GM18861 (cell line): ENCODE measurements around the gene PHC3.

Source experiments
- ATAC-seq: cut with Tn5 transposase; IDR thresholded peaks from one replicate; pipeline ENCODE4 v1.9.1; 2021; ENCODE audit not compliant: unreplicated experiment

The PHC3 gene

DNA sequence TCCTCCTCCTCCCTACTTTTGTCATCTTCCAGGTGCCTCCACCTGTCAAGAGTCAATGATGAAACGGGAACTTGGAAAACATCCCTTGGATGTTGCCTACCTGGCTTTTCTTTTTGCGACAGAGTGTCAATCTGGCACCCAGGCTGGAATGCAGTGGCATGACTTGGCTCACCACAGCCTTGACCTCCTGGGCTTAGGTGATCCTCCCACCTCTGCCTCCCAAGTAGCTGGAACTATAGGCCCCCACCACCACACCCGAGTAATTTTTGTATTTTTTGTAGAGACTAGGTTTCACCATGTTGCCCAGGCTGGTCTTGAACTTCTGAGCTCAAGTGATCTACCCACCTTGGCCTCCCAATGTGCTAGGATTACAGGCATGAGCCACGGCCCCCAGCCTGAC, 100.9 kb downstream of the PHC3 start:
- no peak for ATAC-seq

DNA sequence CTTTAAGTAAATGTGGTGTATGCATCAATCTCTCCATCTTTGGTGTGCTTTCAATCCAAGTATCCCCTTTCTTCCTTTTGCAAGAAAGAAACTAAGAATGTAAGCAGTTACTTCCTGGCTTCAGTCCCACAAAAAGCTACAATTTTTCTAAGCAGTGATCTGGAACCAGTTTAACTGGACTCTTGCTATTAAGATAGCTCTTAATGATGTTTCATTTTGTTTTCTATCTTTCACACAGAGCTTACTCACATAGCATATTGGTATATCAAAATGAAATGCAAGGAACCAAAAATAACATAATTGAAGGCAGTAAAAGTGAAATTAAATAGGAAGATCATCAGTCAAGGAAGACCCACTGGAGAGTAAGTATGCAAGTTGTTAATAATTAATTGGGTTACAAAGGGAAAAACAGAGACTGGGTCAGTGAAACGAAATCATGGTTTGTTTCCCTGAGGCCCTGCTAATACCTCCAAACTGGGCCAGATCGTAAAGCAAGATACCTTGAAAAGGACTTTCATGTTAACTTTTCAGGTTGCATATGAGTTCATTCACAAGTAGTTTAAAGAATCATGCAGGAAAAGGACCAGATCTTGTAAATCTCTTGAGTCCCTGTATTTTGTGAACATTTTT, 101.9 kb downstream of the PHC3 start:
- ATAC-seq: no peak

DNA sequence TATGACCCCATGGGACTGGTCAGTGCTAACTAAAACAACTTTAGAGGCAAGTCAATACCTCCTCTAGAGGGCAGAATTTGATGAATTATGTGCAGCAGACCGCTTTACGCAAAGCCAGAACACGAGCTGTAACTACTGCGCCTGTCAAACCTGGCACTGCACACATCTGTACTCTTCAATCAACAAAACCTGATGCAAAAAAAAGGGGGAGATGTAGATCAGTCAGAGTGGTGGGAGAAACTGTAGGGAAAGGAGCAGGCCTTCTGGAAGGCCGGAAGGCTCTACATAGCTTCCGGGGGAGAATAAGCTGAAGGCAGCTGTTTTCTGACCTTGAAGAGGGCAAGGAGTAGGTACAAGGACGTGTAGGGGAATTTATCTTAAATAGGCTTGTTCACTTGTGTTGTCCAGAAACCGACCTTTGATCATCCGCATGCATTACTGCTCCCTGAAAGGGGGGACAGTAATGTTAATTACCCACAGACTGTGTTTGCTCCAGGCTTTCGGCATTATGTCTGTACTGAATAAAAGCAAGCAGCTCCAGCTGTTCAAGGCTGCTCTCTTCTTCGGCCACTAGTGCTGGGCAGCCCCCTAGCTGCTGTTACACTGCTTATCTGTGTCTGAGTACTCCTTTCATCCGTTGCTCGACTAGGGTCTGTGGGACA, 102.8 kb downstream of the PHC3 start:
- no peak for ATAC-seq

DNA sequence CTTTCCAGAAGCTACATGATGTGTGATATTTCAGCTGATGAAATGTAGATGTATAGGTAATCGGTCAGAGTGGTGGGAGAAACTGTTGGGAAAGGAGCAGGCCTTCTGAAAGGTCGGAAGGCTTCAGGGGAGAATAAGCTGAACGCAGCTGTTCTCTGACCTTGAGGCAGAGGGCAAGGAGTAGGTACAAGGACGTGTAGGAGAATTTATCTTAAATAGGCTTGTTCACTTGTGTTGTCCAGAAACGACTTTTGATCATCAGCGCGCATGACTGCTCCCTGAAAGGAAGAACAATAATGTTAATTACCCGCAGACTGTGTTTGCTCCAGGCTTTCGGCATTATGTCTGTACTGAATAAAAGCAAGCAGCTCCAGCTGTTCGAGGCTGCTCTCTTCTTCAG, 104.2 kb downstream of the PHC3 start:
- ATAC-seq: no peak

DNA sequence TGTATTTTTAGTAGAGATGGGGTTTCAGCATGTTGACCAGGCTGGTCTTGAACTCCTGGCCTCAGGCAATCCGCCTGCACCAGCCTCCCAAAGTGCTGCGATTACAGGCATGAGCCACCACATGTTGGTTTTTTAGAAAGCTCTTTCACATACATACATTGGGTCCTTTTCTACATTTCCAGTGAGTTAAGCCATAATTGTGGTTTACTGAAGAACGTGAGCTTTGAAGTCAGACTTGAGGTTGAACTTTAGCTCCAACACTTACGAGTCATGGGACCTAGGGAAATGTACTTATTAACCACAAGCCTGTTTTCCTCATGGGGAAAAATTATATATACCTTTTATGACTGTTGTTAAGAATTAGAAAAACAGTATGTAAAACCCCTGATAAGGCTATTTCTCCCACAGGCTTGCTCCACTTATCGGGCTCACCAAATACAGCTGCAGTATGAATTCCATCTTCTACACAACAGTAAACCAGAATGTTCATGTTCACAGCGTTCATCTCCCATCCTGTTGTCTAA, 104.8 kb downstream of the PHC3 start:
- no peak for ATAC-seq

DNA sequence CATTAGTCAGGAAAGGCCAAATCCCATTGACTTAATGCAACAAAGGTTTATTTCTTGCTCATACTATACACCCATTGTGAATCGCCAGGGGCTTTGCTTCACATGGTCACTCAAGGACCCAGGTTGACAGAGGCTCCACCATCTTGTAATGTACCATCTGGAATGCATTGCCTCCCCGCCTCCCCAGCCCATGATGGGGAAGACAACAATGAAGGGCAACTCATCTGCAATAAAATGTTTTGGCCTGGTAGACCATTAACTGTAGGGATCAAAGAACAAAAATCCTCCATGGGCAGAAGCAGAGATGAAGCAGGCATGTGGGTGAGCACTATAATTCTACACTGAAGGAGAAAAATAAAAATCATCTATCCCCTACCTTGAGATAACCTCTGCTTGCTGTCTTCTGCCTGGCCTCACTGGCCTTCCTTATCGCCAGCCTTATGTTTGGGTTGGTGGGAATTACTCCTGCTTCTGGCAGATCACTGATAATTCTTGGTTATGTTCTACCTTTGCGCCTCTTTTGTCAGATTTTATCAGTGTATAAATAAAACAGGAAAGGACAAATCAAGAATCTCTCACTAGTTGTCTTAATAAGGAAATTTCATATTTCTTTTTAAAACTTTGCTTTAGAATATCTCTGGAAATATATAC, 106.0 kb downstream of the PHC3 start:
- ATAC-seq: no peak

DNA sequence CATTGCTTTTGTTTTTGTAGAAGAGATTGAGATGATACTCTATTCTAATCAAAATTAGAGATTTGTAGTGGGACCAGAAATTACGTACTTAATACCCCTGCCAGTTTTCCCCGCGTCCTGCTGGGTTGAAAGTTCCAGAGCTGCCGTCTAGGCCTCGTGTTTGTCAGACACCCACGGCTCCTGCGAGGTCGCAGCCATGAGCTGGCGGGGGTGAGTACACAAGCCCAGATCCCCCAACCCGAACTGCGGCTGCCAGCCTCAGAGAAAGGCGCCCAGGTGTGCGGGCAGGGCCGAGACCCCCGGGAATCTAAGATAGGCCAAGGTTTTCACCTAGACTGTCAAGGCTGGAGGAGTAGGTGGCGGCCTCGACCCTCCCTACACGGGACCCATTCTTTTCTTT, 117.4 kb downstream of the PHC3 start:
- no peak for ATAC-seq

DNA sequence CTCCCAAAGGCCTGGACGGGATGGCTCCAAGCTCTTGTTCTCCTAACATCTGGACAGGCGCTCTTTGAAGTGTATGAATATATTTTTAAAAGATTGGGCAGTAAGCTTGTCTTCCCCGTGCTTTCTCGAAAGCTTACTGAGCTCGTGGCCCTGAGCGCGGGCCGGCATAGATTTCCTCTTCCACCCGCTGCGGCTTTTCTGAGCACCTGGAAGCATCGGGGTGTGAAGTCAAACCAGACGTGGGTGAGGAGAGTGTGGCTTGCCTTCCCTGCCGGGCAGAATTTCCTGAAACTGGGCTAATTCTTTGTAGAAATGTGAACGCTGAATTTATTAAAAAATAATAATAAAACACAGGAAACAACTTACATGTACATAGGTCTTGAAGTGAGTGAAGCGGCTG, 117.8 kb downstream of the PHC3 start:
- ATAC-seq: no peak

DNA sequence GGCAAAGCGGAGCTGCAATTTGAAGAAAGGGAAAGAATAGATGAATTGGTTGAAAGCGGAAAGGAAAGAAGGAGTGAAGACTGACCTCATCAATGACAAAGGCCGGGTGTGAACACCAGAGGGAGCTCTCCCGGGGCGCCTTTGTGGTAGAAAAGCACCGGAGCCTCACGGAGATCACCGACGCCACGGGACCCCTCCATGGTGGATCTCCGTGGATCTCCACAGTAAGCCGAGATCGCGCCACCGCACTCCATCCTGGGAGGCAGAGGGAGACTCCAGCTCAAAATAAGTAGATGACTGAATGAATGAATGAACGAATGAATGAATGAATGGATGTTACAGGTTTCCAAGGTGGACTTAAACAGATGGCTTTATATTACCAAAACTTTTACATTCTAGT, 118.8 kb downstream of the PHC3 start:
- no peak for ATAC-seq

DNA sequence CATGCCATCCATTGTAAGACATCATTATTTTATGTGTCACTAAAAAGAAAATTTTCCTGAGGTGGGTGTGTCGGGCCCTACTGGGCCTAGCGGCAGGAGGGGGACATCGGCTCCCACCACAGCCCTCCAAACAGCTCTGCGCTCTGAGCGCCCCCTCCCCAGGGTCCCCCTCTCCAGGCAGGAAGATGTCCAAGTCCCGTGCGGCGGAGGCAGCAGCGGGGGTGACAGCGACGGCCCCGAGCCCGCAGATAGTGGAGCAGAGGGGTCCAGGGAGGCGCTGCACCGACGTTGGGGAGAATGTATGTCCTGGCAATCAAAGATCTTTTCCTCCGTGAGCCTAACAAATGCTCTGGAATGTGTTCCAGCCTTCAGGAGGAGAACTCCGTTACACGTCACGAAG, 119.5 kb downstream of the PHC3 start:
- ATAC-seq: no peak

DNA sequence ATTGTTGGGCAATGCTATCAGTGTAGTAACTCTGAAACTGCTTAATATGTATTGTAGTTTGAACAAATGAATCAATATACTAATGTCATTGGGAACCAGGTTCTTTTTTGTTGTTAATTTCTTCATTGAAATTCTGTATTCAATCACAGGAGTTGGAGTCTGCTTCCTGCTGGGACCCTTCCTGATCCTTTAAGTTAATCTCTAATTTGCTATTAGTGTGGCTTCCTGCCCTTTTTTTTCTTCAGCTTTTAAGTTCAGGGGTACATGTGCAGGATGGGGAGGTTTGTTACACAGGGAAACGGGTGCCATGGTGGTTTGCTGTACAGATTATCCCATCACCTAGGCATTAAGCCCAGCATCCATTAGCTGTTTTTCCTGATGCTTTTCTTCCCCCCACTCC, 122.1 kb downstream of the PHC3 start:
- ATAC-seq: no peak

DNA sequence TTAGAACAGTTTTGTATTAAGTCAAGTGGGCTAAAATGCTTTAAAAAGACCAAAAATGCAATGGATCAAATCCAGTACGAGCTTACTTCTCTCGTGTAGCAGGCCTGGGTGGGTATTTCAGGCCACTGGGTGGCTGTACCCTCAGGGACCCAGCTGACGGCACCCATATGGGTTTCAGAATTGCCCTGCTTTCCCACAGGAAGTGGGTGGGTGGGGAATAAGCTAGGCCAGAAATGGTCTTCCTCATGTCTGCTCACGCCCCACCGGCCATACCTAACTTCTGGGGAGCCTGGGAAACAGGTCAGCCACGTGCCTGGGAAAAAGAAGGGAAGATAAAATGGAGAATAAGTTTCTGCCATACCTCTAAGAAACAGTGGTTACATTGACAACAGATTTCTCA, 123.4 kb downstream of the PHC3 start:
- no peak for ATAC-seq

DNA sequence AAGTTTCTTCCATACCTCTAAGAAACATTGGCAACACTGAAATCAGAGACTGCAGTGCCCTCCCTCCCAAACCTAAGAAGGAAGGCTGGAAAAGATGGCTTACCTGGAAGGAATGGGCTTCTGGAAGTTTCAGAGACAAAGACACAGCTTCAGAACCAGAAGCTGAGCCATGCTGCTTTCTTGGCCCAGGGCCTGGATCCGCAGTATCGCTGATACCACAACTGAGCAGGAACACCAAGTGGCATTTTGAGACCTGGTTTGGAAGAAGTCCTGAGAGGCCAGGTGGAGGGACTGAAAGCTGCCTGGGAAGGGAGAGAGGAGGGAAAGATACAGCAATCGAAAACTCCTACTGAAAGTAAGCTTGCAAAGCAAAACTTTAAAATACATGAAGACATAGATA, 124.0 kb downstream of the PHC3 start:
- ATAC-seq: no peak

DNA sequence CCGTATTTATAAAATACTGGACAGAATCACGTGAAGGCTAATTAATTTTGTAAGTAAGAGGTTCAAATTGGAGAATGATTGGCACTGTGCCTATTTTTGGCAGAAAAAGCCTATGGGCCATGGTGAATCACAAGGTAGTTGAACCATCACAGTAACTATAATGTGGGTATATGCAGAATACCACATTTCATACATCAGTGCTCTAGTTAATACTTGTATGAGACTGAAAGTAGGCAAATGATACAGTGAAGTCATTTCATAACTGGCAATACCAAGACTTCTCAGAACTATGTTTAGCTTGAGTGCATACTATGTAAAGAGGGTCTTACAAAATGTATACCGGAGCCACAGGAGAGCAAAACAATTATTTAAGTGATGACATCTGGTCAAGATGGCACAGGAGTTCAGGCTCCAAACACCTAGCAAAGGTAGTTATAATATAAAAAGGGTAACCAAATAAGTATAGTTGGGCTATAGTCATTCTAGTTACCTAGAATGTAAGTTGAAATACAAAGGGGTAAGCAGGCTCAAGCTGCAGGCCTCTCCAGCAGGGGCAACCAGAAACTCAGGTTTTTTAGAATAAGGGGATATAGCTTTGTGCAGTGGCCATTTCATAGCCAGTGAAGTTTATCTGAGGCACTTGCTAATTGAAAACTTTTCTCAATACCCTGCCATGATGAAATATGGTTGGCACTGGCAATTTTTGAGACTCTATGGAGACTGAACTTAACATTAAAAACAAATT, 124.7 kb downstream of the PHC3 start:
- peak; percentile 96 for ATAC-seq

DNA sequence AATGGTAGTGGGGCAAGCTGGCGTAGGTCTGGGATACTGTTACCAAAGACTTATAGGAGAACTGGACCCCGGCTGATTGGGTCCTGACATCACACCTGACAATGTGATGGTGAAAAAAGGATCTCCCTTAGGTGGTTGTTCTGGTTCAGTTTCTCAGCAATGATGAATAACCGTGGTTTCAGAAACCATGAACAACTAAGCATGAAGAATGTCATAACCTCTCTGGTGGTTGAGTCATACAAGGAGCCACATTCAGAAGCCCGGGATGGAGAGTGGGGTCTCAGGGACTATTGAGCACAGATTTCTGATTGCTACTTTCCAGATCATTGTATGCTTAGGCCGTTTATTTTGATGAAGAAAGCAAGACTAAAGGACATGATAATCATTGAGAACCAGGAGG, 126.3 kb downstream of the PHC3 start:
- ATAC-seq: peak; percentile 55

DNA sequence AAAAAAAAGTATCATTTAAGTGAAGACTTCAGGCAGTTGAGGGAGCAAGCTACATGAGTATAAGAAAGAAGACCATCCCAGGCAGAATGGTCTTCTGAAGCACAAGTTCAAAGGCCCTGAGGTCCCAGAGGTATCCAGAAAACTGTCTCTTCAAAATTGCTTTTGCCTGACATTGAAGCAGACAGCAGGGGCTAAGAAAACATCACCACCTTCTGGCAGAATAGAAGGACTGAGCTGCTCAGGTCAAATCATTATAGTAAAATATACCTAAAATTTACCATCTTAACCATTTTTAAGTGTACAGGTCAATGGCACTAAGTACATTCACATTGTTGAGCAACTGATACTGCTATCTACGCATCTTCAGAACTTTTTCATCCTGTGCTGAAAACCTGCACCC, 127.3 kb downstream of the PHC3 start:
- ATAC-seq: no peak

DNA sequence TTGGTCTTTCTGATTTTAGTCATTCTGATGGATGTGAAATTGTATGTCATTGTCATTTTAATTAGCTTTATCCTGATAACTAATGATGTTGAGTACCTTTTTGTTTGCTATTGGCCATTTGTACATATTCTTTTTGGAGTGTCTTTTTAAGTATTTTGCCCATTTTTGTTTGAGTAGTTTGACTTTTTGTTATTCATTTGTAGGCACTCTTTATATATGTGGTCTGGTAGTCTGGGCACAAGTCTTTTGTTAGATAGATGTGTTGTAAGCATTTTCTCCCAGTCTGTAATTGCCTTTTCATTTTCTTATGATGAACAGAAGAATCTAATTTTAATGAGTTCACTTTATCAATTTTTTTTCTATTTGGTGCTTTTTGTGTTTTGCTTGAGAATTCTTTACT, 129.1 kb downstream of the PHC3 start:
- no peak for ATAC-seq

DNA sequence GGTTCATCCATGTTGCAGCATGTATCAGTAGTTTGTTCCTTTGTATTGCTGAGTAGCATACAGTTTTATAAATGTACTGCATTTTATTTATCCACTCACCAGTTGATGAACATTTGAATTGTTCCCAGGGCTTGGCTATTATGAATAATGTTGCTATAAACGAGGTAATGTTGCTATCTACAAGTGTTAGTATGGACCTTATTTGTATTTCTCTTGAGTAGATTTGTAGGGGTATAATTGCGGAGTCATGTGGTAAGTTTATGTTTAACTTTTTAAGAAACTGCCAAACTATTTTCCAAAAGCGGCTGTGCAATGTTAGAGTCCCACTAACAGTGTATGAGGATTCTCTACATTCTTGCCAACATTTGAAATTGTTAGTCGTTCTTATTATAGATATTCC, 130.8 kb downstream of the PHC3 start:
- no peak for ATAC-seq

DNA sequence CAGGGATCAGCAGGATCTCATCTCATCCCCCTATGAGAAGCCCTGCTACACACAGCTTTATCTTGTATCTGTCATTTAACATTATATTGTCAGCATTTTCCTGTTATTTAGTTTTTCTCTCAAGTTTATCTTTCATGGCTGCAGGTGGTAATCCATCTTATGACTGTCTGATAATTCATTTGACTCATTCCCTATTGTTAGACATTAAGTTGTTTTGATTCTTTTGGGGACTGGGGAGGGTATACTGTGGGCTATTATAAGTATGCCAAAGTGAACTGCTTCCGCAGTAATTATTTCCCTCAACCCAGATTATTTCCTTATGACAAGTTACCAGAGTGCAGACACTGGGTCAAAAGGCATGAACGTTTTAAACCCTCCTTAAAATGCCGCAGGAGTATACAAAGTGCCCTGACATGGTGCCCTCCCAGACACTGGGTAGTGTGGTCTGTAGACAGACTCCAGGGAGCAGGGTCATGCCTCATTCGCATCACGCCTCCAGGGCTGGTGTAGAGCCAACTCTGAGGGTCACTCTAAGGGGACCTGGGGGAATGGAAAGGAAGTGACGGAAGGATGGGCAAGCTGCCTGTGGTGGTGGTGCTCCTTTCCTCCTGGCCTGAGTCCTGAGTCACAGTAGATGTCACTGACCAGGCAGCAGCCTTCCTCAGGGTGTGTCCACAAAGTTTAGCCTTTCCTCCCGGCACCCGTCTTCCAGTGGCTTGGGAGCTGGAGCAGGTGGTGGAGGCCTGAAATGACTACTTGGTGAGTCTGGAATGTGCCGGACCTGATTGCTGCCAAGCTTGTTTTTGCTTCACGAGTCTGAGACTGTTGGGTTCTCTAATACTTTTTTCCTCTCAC, 132.2 kb downstream of the PHC3 start:
- ATAC-seq: no peak

DNA sequence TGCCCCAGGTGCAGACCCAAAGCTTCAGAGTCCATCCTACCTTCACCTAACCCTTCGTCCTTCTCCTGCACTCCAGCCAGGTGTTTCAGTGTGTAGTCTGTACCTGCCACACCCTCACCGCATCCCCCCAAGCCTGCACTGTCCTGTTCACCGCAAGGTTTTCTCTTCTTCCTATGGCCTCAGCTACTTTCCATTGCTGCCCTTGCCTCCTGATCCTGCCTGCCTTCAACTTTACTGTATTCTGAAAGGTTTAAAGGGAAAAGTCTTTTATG, 134.5 kb downstream of the PHC3 start:
- no peak for ATAC-seq
